SH-SY5Y (cell line): ENCODE results near the gene TMC2.

ENCODE experiments used
- GATA2 ChIP-seq: IDR thresholded peaks from 2 replicates; pipeline ENCODE4 v1.6.1; 2011; ENCODE audit warnings: mild to moderate bottlenecking, low read depth, low read length
- GATA3 ChIP-seq: IDR thresholded peaks from 2 replicates; pipeline ENCODE4 v1.6.1; 2011; ENCODE audit warnings: low read depth, mild to moderate bottlenecking, low read length, moderate library complexity

DNA sequence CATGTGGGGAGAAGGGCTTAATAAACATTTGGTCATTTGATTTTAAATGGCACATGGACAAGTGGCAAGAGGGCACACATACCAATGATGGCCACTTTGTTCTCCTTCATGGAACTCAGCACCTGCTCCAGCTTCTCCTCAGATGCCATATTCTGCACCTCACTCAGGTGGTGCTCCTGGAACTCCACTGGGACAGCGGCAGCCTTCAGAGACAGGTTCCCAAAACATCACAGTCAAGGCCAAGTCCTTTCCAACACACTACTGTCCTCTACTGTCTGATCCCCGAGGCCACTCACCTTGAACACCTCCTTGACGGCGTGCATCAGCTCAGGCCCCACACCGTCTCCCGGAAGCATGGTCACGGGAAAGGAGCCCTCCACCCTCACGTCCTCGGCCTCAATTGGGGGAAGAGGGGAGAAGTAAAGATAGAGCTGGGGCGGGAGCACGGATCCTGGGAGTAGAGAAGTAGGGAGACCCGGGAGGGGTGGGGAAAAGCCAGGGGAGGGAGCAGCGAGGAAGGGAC is 127.1 kb downstream of the TMC2 start:
- TF ChIP-seq GATA2 (no peak), GATA3 (no peak)
